ENCODE data around the gene PLXNA4.
"Not testable (repeated sequence)": the region's sequence is repeated elsewhere in the genome, so short reads cannot be mapped to it uniquely, and the experiment has no call there.

DNA sequence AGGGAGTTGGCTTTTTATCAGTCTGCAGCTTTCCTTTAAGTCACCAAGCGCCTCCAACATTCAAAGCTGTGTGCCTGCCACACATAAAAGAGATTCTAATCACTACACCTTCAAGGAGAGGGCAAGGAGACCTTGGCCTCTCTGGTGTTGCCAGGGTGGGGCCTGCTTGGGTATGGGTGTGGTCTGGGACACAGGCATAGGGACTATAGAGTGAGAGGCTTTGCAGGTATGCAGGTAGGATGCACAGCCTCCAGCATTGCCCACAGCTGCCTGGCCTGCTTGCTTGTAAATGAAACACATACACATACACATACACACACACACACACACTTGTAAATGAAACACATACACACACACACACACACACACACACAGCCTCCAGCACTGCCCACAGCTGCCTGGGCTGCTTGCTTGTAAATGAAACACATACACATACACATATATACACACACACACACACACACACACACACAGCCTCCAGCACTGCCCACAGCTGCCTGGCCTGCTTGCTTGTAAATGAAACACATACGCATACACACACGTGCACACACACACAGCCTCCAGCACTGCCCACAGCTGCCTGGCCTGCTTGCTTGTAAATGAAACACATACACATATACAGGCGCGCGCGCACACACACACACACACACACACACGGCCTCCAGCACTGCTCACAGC, 397.7 kb downstream of the PLXNA4 start:
- TF ChIP-seq, protein P1, sequence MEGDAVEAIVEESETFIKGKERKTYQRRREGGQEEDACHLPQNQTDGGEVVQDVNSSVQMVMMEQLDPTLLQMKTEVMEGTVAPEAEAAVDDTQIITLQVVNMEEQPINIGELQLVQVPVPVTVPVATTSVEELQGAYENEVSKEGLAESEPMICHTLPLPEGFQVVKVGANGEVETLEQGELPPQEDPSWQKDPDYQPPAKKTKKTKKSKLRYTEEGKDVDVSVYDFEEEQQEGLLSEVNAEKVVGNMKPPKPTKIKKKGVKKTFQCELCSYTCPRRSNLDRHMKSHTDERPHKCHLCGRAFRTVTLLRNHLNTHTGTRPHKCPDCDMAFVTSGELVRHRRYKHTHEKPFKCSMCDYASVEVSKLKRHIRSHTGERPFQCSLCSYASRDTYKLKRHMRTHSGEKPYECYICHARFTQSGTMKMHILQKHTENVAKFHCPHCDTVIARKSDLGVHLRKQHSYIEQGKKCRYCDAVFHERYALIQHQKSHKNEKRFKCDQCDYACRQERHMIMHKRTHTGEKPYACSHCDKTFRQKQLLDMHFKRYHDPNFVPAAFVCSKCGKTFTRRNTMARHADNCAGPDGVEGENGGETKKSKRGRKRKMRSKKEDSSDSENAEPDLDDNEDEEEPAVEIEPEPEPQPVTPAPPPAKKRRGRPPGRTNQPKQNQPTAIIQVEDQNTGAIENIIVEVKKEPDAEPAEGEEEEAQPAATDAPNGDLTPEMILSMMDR (IDR thresholded peaks at IDR 0.05), result not testable (repeated sequence)
- not testable (repeated sequence) for TF ChIP-seq POLR2AphosphoS5 (IDR thresholded peaks at IDR 0.05); EP300 (IDR thresholded peaks at IDR 0.05; ENCODE audit: low read depth)
